Heart left ventricle (tissue), 13 donors: Measurements from ENCODE around the gene TMBIM1.

Source experiments
- POLR2A ChIP-seq, 2 donors: fragments of 450-650 bp; IDR thresholded peaks; one replicate each; pipeline ENCODE4 v1.6.1; 2017; ENCODE audit warnings: antibody characterized with exemption in 2 of 2, mild to moderate bottlenecking in 2 of 2, moderate library complexity in 2 of 2
- TF ChIP-seq, protein P1 (sequence below), 12 donors: fragments of 200-600 bp; sonication (generic) in 4 of 12; IDR thresholded peaks; one replicate each; pipeline versions ENCODE4 v1.5.0 to v1.8.0; 2018 to 2022; ENCODE audit warnings: antibody characterized with exemption in 12 of 12, mild to moderate bottlenecking in 5 of 12
- donor health status: ischemic (EF 13 %, LVEDD 7.1; RV severe dilation, severe dysfunction).
- donor health status: DM: no; HTN: yes; CAD: no.
- donor health status: DM: no; HTN: no; CAD: no.
- donor health status: ischemic (EF 25% LVEDD 6.9; RV normal size, moderate dysfunction).
- donor health status: ischemic (EF 25% LVEDD 5.7; RV mildly dilated, moderate dysfunction).
- donor health status: ischemic (EF 35%, LVEDD 5.7; RV mildly dilated, moderate dysfunction).
- donor health status: nonischemic (EF 11% LVEDD 7.7; RV severe dilation, severe dysfunction).
- donor health status: DM: yes; HTN: yes; CAD: no.
- donor health status: PGD.
- donor health status: ischemic (EF 29% LVEDD 5.4; RV normal size, mild dysfunction).
- donor health status: nonischemic (EF 23%, LVEDD 6.1; RV moderate dilation, normal function).

DNA sequence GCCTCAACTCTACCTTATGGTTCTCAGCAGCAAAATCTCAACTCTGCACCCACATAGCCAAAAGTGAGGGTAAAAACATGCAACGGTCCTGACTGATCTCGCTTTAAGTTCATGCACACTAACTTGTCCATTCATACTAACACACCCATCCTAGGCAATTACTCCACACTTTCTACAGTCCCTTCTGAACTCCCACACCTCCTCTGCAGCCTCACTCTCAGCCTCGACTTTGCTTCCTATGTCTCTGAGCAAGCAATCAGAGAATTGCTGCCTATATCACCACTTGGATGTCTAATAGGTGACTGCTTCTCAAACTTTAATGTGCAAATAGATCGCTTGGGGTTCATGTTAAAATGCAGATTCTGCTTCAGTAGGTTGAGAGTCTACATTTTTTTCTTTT is 7.8 kb upstream of the TMBIM1 start:
- TF ChIP-seq, protein P1, sequence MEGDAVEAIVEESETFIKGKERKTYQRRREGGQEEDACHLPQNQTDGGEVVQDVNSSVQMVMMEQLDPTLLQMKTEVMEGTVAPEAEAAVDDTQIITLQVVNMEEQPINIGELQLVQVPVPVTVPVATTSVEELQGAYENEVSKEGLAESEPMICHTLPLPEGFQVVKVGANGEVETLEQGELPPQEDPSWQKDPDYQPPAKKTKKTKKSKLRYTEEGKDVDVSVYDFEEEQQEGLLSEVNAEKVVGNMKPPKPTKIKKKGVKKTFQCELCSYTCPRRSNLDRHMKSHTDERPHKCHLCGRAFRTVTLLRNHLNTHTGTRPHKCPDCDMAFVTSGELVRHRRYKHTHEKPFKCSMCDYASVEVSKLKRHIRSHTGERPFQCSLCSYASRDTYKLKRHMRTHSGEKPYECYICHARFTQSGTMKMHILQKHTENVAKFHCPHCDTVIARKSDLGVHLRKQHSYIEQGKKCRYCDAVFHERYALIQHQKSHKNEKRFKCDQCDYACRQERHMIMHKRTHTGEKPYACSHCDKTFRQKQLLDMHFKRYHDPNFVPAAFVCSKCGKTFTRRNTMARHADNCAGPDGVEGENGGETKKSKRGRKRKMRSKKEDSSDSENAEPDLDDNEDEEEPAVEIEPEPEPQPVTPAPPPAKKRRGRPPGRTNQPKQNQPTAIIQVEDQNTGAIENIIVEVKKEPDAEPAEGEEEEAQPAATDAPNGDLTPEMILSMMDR (IDR thresholded peaks at IDR 0.05), result no peak
- no peak for TF ChIP-seq POLR2A (IDR thresholded peaks at IDR 0.05)
